Skeletal muscle satellite cell (primary cell): Measurements from ENCODE around the gene SLC2A4.
A peak's percentile ranks its signal among the peaks of the same experiment; 100 is the strongest.

Source experiments
- H3K27me3 ChIP-seq: 2 replicates; pipeline ENCODE4 v1.7.0; 2013; ENCODE audit warnings: low read length; ENCODE audit not compliant: control insufficient read depth, insufficient read depth
- H3K36me3 ChIP-seq: 2 replicates; pipeline ENCODE4 v1.7.0; 2013; ENCODE audit warnings: mild to moderate bottlenecking, control low read depth, low read length; ENCODE audit not compliant: insufficient read depth
- H3K4me1 ChIP-seq: 2 replicates; pipeline ENCODE4 v1.7.0; 2013; ENCODE audit warnings: low read length; ENCODE audit not compliant: control insufficient read depth, insufficient read depth
- H3K4me2 ChIP-seq: 2 replicates; pipeline ENCODE4 v1.7.0; 2013; ENCODE audit warnings: mild to moderate bottlenecking, low read length
- H3K4me3 ChIP-seq: 2 replicates; pipeline ENCODE4 v1.7.0; 2013; ENCODE audit warnings: low read length
- H3K9ac ChIP-seq: 2 replicates; pipeline ENCODE4 v1.7.0; 2013; ENCODE audit warnings: mild to moderate bottlenecking, low read depth, low read length, moderate library complexity
- H3K9me3 ChIP-seq: replicated peaks from 2 replicates; pipeline ENCODE4 v1.7.0; 2013; ENCODE audit warnings: mild to moderate bottlenecking, control low read depth, low read length

The SLC2A4 gene

DNA sequence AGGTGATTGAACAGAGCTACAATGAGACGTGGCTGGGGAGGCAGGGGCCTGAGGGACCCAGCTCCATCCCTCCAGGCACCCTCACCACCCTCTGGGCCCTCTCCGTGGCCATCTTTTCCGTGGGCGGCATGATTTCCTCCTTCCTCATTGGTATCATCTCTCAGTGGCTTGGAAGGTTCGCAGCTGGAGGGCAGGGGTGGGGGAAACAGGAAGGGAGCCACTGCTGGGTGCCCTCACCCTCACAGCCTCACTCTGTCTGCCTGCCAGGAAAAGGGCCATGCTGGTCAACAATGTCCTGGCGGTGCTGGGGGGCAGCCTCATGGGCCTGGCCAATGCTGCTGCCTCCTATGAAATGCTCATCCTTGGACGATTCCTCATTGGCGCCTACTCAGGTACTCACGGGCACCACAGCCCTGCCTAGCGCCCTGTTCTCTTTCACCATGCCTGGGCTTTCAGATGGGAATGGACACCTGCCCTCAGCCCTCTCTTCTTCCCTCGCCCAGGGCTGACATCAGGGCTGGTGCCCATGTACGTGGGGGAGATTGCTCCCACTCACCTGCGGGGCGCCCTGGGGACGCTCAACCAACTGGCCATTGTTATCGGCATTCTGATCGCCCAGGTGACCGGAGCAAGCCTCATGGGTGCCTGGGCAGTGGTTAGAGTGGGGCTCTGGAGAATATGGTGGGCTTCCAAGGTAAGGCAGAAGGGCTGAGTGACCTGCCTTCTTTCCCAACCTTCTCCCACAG is 2.1 kb downstream of the SLC2A4 start:
- Histone ChIP-seq H3K4me2 (no peak overlapping the region), H3K4me1 (peaks cover 17% of the 10 kb centered on the region), H3K9me3 (no peaks in the 10 kb centered on the region), H3K4me3 (no peak overlapping the region), H3K9ac (no peak overlapping the region), H3K36me3 (no peaks in the 10 kb centered on the region), H3K27me3 (peaks cover 58% of the 10 kb centered on the region)

DNA sequence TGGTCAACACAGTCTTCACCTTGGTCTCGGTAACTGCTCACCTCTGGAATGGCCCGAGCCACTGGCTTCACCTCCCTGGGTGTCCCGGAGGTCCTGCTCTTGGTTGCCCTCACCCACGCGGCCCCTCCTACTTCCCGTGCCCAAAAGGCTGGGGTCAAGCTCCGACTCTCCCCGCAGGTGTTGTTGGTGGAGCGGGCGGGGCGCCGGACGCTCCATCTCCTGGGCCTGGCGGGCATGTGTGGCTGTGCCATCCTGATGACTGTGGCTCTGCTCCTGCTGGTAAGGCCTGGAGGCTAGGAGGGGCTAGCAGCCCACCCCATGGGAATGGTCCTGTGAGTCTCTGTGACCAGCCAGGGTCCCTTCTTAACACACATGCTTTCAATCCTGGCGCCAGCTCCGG is 3.4 kb downstream of the SLC2A4 start:
- Histone ChIP-seq H3K4me2 (no peak overlapping the region), H3K36me3 (no peaks in the 10 kb centered on the region), H3K9ac (no peak overlapping the region), H3K4me3 (no peak overlapping the region), H3K27me3 (peaks cover 66% of the 10 kb centered on the region), H3K9me3 (no peaks in the 10 kb centered on the region), H3K4me1 (peaks cover 17% of the 10 kb centered on the region)

DNA sequence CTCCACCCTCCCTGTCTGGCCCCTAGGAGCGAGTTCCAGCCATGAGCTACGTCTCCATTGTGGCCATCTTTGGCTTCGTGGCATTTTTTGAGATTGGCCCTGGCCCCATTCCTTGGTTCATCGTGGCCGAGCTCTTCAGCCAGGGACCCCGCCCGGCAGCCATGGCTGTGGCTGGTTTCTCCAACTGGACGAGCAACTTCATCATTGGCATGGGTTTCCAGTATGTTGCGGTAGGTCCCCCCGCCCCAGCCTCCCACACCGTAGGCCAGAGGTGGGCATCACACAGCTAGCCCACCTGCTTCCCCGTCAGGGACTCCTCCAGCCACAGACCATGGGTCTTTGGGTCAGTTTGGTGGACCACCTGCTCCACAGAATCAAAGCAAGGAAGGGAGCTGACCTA is 4.2 kb downstream of the SLC2A4 start:
- Histone ChIP-seq H3K36me3 (no peaks in the 10 kb centered on the region), H3K4me1 (peaks cover 16% of the 10 kb centered on the region), H3K9me3 (no peaks in the 10 kb centered on the region), H3K4me2 (no peak overlapping the region), H3K4me3 (no peak overlapping the region), H3K27me3 (peaks cover 70% of the 10 kb centered on the region), H3K9ac (no peak overlapping the region)

DNA sequence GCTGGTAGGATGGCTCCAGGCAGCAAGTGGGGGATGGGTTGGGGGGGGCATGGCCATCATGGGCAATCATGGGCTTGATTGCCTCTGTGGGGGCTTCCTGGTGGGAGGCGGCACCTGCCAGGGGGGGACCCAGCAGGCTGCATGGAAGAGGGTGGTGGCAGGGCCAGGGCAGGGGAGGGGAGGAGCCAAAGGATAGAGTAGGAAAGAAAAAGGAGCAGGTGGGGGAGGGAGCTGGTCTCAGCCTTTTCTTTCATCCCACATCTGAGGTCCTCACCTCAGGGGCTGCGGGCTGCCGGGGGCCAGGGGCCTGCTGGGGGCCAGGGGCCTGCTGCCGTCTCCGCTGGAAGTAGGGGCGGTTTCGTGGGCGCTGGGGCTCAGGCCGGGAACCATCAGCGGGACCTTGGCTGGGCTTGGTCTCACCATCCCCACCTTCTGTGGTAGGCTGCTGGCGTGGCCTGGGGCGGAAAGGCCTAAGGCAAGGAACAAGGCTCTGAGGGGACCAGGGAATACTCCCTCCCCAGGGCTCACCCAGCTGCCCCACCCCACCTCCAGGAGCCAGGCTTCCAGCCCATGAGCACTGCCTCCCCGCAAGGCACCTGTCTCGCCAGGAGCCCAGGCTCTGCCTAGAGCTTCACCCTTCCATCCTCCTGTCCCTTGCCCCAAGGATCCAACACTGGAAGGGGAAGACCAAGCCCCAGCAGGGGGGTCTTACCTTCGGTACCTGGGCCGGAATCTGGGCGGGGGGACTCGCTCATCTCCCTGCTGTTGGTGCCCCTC is 7.9 kb downstream of the SLC2A4 start:
- no peaks in the 10 kb centered on the region for H3K36me3 ChIP-seq
- H3K9me3 ChIP-seq = no peaks in the 10 kb centered on the region
- H3K4me1 ChIP-seq = no peaks in the 10 kb centered on the region
- no peak overlapping the region for H3K4me3 ChIP-seq
- H3K27me3 ChIP-seq = peaks cover 75% of the 10 kb centered on the region
- no peak overlapping the region for H3K4me2 ChIP-seq
- H3K9ac ChIP-seq = no peak overlapping the region

DNA sequence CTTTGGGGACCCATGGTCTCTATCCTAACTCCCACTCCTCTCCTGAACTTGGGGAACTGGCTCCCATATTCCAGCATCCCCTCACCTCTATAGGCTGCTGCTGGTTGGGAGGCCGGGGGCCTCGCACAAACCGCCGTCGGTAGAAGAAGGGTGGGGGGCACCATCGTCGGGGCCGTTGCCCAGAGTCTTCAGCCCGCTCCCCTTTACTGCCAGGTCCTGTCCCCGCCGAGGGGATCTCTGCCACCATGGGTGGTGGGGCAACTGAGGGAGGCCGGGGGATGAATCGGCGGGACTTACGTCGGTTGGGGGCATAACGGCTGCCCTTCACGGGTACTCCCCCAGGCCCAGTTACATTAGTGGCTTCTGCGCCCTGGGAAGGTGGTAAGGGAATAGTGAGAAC is 8.6 kb downstream of the SLC2A4 start:
- peaks cover 73% of the 10 kb centered on the region for H3K27me3 ChIP-seq
- no peaks in the 10 kb centered on the region for H3K36me3 ChIP-seq
- no peak overlapping the region for H3K4me3 ChIP-seq
- no peak overlapping the region for H3K9ac ChIP-seq
- H3K4me1 ChIP-seq = peaks cover 3% of the 10 kb centered on the region
- no peaks in the 10 kb centered on the region for H3K9me3 ChIP-seq
- no peak overlapping the region for H3K4me2 ChIP-seq

DNA sequence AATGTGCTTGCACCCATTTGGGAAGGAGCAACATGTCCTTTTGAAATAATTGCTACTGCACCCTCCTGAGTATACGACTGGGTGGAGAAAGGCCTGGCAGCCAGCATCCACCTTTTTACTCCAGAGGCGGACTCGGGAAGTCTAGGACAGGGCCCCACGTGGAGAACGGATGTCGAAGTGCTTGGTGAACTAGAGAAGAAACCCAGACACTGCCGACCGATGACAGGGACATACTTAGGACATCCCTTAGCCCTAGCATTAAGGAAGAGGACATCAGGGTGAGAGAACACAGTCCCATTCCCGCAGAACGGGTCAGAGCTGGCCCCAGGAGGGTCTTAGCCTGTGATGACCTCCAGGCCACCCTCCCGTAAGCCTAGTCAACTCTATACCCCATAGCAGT is 9.2 kb downstream of the SLC2A4 start:
- Histone ChIP-seq H3K4me1 (peaks cover 3% of the 10 kb centered on the region), H3K4me2 (no peak overlapping the region), H3K9me3 (no peaks in the 10 kb centered on the region), H3K36me3 (no peaks in the 10 kb centered on the region), H3K27me3 (peaks cover 67% of the 10 kb centered on the region), H3K9ac (no peak overlapping the region), H3K4me3 (no peak overlapping the region)

DNA sequence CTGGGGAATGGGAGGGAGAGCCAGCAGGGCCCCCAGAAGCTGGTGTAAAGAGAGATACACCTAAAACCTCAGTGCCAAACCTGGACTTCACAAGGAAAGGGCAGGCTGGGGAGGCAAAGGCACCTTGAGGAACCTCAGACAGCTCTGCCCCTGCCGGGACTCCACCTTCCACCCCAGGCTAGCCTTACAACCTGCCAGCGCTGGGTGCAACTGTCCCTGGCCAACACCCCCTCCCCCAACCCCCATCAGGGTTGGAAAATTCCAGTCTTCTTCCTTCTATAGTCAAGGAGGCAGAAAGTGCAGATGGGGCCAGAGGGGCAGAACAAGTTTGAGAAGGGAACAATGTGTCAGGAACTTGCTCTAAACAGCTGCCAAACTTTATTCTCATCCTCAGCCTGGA is 10.7 kb downstream of the SLC2A4 start:
- Histone ChIP-seq H3K9me3 (no peaks in the 10 kb centered on the region), H3K27me3 (peaks cover 59% of the 10 kb centered on the region), H3K36me3 (no peaks in the 10 kb centered on the region), H3K4me1 (peaks cover 10% of the 10 kb centered on the region), H3K9ac (no peak overlapping the region), H3K4me3 (no peak overlapping the region), H3K4me2 (no peak overlapping the region)

DNA sequence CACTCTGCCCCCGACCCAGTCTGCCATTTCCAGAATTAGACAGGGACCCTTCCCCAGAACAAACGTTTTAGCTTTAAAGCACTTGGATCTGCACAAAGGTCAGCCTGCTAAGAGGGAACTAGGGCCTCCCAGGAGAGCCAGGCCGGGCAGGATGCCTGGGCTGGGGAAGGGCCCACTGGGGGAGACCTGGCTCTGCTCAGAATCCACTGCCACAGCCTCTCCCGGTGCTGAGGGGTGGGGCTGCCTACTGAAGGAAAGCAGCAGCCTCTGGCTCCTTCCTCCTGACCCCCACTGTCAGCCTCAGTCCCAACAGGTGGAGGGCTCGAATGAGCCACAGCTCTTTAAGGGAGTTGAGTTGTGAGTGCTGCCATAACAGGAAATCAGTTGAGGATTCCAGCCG is 11.2 kb downstream of the SLC2A4 start:
- H3K4me1 ChIP-seq = peaks cover 10% of the 10 kb centered on the region
- H3K4me2 ChIP-seq = no peak overlapping the region
- H3K9me3 ChIP-seq = no peaks in the 10 kb centered on the region
- H3K4me3 ChIP-seq = no peak overlapping the region
- peaks cover 53% of the 10 kb centered on the region for H3K27me3 ChIP-seq
- H3K36me3 ChIP-seq = no peaks in the 10 kb centered on the region
- H3K9ac ChIP-seq = no peak overlapping the region

DNA sequence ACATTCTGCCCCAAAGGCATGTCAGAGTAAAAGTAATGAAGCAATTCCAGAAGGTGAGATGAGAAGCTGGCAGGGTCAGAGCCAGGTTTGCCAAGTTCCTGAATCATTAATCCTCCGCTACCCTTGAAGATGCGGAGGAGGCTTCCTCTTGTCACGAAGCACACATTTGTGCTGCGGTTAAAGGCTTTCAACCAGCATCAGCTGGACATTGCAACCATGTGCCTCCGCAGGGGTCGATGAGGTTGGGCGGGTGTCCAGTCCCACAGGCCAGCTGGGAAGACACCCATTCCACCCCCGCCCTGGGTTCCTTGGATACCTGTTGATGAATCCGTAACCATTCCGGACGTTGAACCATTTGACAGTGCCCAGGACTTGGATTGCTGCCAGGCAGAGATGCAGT is 11.6 kb downstream of the SLC2A4 start:
- H3K27me3 ChIP-seq = peaks cover 49% of the 10 kb centered on the region
- peaks cover 10% of the 10 kb centered on the region for H3K4me1 ChIP-seq
- H3K4me3 ChIP-seq = no peak overlapping the region
- H3K36me3 ChIP-seq = no peaks in the 10 kb centered on the region
- H3K9ac ChIP-seq = no peak overlapping the region
- H3K4me2 ChIP-seq = no peak overlapping the region
- H3K9me3 ChIP-seq = no peaks in the 10 kb centered on the region

DNA sequence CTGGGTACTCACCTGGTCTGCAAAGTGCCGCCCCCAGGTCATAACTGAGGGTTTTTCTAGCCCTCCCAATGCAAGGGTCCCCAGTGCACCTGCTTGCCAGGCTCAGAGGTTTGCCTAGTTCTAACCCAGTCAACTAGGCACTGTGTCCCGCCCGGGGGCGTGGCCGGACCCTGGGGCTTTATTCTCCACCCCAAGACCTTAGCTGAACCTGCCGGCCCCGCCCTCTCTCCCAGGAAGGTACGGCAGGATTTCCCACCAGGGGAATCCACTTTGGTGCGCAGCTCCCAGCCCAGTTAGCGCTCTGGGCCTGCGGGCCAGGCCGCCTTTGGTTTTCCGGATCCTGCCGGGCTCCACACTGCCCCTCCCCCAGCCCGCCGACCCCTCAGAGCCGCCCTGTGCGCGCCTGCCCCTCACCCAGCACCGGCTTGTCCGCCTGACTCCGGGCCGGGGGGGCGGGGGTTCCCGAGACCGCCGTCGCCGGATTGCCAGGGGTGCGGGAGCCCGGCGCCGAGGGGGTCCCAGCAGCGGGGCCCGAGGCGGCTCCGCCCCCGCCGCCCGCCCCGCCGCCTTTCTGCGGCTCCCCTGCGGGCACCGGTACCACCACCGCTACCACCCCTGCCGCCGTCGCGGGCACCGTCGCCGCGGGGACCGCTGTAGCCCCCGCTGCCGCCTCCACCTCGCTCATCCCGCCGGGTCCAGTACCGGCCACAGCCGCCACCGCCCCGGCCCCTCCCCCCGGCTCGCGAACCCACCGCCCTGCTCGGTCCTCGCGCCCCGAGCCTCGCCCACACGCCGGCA is 12.5 kb downstream of the SLC2A4 start:
- H3K4me1 ChIP-seq = peaks cover 10% of the 10 kb centered on the region
- peak overlapping the region; percentile 45 for H3K4me3 ChIP-seq
- peaks cover 40% of the 10 kb centered on the region for H3K27me3 ChIP-seq
- H3K36me3 ChIP-seq = no peaks in the 10 kb centered on the region
- peak overlapping the region; percentile 41 for H3K4me2 ChIP-seq
- no peak overlapping the region for H3K9ac ChIP-seq
- no peaks in the 10 kb centered on the region for H3K9me3 ChIP-seq

DNA sequence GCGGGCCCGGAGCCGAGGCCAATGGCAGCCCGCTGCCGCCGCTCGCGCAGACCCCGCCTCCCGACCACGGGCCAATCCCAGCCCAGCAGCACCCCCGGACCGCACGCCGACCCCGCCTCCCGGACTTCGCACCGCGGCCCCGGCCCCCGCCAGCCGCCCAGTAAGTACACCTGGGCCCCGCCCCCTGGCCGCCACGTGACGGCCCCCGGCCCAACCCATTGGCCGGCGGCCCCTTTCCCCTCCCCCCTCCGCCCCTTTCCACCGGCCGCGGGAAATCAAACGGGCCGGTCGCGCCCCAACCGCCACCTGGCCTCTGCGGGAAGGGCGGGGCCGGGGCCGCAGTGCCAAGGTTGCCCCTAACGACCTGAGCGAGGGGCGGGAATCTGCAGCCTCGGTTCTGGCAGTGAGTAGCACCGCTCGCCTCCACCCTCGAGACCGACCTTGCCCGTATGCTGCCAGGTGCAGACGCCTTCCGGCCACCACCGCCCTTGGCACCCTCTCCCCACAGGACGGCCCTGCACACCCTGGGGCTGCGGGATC is 13.2 kb downstream of the SLC2A4 start, which contains the start of gene YBX2:
Gene YBX2 (minus strand): TSS at position 26 of the 540 bp plus-strand sequence. CDS start 139 bp downstream, outside the sequence.
- Histone ChIP-seq H3K9me3 (no peaks in the 10 kb centered on the region), H3K27me3 (peaks cover 36% of the 10 kb centered on the region), H3K4me3 (peak within 1 kb of the TSS; percentile 61), H3K4me2 (peak within 1 kb of the TSS; percentile 71), H3K4me1 (peaks cover 10% of the 10 kb centered on the region), H3K9ac (no peak within 1 kb of the TSS), H3K36me3 (no peaks in the 10 kb centered on the region)
